GM12892 (cell line): ENCODE results near the gene CTF1.

ENCODE experiments used
- POLR2A ChIP-seq: IDR thresholded peaks from 2 replicates; pipeline ENCODE4 v1.6.1; 2011; ENCODE audit warnings: low read depth, low read length, control low read depth
- POLR2AphosphoS5 ChIP-seq: IDR thresholded peaks from 2 replicates; pipeline ENCODE4 v1.6.1; 2011; ENCODE audit warnings: low read depth, low read length, control low read depth
- TAF1 ChIP-seq: IDR thresholded peaks from 2 replicates; pipeline ENCODE4 v1.6.1; 2011; ENCODE audit warnings: low read depth, mild to moderate bottlenecking, control low read depth, low read length, borderline replicate concordance

- TF ChIP-seq POLR2A (no peak), TAF1 (no peak), POLR2AphosphoS5 (no peak)
Measured at GRCh38 chr16:30924913-30925631, 28.7 kb downstream of the CTF1 start.
